GM19193 (cell line): ENCODE measurements around the gene GMNC.

Experiments used
- POLR2A ChIP-seq: IDR thresholded peaks from 4 replicates; pipeline ENCODE4 v1.6.1; 2011; ENCODE audit not compliant: insufficient read depth, insufficient read length; ENCODE audit errors: extremely low read depth

The GMNC gene

DNA sequence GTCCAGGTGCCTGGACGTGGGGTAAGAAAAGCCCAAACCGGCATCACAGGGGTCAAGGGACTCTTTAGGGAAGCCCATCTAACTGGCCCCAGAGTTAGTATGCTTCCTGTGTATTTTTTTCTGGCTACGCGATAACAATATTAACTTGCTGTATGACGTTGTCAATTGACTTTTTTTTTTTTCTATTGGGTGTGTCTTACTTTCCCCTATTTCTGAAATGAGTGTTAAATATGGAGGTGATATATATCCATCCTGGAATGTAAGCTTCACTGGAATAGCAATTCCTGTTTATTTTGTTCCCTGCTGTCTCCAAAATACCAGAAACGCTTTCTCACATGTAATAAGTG lies 598 bp upstream of the GMNC start:
- TF ChIP-seq POLR2A, result no peak

- TF ChIP-seq POLR2A, result no peak
These were observed 2.0 kb downstream of the GMNC start for GRCh38 chr3:190860521-190860920.

- TF ChIP-seq POLR2A, result no peak
These were observed 7.3 kb downstream of the GMNC start for GRCh38 chr3:190855151-190855550.

DNA sequence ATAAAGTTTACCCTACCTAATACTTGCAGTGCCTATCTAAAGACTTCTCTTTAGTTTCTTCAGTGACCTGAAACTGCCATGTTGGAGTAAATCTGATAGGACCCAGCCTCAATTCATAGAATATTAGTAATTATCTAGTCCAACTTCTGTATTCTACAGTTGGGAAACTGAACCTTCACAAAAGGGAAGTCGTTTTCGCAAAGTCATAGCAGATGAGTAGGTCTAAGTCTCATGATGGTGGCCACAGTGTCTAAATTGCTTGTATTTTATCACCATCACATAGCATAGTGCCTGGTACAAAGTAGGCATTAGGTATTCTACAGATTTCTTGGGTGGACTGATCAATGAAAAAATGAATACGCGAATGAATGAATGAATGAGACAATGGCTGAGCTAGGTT lies 8.4 kb downstream of the GMNC start:
- no peak for TF ChIP-seq POLR2A

DNA sequence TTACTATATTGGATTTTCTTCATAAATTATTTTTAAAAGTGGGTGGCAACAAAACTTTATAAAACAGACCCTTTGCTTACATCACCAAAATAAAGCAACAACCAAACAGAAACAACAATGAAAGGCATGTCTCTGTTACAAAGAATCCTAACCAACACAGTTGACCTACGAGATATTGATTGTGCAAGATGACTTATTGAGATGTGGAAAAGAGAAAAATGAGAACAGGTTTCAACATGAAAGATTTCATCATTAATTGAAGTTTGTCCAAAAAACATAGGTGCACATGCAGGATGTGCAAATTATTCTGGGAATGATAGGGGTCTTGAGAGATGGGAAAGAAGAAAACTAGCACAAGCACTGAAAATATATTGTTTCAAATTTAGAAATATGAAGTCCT lies 9.0 kb downstream of the GMNC start:
- TF ChIP-seq POLR2A, result no peak

- TF ChIP-seq POLR2A, result no peak
These were observed 12.9 kb downstream of the GMNC start for GRCh38 chr3:190849607-190850006.

DNA sequence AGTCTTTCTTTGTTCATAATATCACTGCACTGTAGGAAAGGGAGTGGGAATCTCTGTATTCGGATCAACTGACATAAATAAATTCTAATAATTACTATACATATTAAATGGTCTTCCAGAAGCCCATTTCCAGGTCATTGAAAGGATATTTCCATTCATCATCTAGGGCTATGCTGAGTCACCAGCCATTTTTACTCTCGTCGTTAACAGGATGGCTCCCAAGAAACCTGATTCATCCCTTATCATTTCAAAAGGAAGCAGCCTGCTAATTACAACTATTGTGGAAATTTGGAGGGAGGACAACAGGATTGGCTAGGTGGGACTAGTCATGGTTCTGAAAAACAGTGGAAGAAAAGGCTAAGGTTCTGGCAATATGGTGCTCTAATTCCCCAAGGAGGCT lies 13.6 kb downstream of the GMNC start:
- no peak for TF ChIP-seq POLR2A

GRCh38 chr3:190847436-190847835 lies 15.1 kb downstream of the GMNC start:
- no peak for TF ChIP-seq POLR2A

GRCh38 chr3:190840146-190840545 lies 22.3 kb downstream of the GMNC start:
- TF ChIP-seq POLR2A, result no peak

DNA sequence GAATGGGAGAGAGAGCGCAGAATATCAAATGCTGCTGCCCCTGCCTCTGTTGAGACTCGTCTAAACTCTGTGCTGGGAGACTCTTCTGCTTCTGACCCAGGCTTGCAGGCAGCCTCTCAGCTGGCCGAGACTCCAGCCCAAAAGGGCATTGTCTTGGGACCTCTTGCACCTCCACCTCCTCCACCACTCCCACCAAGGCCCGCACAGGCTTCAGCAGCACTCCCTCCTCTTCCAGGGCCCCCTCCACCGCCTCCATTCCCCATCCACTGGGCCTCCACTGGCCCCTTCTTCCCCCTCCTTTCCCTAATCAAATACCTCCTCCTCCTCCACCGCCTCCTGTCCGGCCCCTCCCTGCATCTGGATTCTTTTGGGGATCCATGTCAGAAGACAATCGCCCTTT lies 31.3 kb downstream of the GMNC start:
- TF ChIP-seq POLR2A, result no peak

GRCh38 chr3:190830031-190830430 lies 32.5 kb downstream of the GMNC start:
- no peak for TF ChIP-seq POLR2A

DNA sequence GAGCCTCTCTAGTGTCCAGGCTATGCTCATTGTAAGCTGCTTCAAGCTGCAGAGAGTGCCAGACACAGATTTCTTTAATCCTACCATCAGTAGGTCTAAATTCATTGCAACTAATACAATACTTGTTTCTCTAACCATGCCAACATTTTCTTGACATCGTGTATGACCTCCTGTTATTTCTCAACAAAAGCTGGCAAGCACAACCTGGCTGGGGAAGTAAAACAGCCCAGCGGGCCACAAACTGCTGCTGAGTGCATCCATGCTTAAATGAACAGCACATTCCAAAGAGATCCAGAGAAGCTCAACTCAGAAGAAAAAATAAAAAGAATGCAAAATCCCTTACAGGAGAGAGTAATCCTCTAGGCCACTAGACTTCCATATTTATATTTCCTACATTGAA lies 36.5 kb downstream of the GMNC start:
- no peak for TF ChIP-seq POLR2A

DNA sequence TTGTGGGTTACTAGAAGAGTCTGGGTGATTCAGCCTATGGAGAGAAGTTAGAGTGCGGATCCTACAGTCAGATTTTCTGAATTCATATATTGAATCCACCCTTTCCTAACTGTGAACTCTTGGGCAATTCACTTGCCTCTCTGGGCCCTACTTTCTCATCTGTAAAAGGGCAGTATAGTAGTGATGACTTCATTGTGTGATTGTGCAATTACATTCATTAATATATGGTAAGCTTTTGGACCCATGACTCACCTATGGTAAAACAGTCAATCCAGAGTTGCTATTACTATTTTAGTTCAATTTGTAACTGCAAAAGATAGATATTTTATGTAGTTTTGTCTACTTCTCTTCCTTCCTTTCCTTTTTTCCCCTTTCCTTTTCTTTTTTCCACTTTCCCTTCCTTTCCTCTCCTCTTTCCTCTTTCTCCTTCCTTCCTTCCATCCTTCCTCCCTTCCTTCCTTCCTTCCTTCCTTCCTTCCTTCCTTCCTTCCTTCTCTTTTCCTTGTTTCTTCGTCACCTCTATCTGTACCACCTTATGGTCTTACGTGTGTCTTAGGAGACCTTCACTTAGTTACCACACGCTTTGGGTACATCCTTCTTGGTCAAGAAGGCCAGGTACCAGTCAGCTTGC lies 37.0 kb downstream of the GMNC start:
- TF ChIP-seq POLR2A, result no peak

- no peak for TF ChIP-seq POLR2A
These were observed 50.6 kb downstream of the GMNC start for GRCh38 chr3:190811775-190812480.

DNA sequence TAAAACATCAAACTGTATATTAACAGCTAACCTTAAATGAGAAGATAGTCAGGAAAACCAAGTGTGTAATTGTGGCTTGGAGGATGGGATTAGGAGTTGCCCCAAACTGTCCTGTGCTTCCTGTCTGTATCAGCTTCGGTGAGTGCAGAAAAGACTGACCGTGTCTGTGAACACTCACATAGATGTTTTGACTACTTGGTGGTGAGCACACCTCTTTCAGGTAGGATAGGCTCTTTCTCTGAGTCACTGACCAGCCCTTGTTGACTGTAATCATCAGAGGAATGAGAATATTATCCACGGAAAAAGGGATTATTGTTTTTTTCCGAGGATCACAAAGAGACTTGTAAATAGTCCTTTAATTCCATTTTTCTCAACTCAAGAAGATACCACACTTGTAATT lies 51.5 kb downstream of the GMNC start:
- no peak for TF ChIP-seq POLR2A

DNA sequence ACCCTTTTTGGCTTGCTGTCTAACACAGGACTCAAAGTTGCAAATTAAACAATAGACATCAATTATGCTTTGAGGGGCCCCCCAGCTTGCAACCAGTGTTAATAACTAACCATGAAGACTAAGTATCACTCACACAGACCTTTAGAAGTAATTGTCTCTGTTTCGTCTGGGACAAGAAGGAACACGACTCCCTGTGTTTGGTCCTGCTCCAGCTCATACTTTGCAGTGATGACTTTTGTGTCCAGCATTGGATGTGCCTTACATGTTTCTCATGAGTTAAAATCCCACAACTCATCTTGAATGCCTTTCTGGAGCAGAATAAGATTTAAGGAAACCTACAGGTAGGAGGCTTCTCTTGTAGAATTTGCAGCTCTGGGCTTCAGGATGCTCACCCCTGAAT lies 53.1 kb downstream of the GMNC start:
- TF ChIP-seq POLR2A, result no peak
